HS-5 (cell line): ENCODE data around the gene SATB2.

ENCODE experiments used
- DNase-seq: peaks from one replicate; pipeline ENCODE4 v3.0.0-alpha.2; 2012; ENCODE audit warnings: low read depth

The SATB2 gene

GRCh38 chr2:199257261-199258224, 200.2 kb downstream of the SATB2 start:
- no peak for DNase-seq

GRCh38 chr2:199230091-199230490, 227.6 kb downstream of the SATB2 start:
- no peak for DNase-seq

GRCh38 chr2:199228887-199229819, 228.6 kb downstream of the SATB2 start:
- DNase-seq, result peak; percentile 100

GRCh38 chr2:199223791-199224190, 233.9 kb downstream of the SATB2 start:
- peak; percentile 64 for DNase-seq

GRCh38 chr2:199220920-199221319, 236.8 kb downstream of the SATB2 start:
- DNase-seq, result no peak

- DNase-seq, result no peak
These were observed 238.2 kb downstream of the SATB2 start for GRCh38 chr2:199219551-199219950.
